Measurements from ENCODE around the gene WDR72. TPM values are rescaled to one million over a fixed set of nuclear protein-coding genes. Genes with fewer than 3 reads are reported as not detected.
"Not testable (repeated sequence)": the region's sequence is repeated elsewhere in the genome, so short reads cannot be mapped to it uniquely, and the experiment has no call there.

Gene WDR72
- under 1 TPM; 0.03 to 0.10 TPM for total RNA-seq
- long read RNA-seq: 0 reads

DNA sequence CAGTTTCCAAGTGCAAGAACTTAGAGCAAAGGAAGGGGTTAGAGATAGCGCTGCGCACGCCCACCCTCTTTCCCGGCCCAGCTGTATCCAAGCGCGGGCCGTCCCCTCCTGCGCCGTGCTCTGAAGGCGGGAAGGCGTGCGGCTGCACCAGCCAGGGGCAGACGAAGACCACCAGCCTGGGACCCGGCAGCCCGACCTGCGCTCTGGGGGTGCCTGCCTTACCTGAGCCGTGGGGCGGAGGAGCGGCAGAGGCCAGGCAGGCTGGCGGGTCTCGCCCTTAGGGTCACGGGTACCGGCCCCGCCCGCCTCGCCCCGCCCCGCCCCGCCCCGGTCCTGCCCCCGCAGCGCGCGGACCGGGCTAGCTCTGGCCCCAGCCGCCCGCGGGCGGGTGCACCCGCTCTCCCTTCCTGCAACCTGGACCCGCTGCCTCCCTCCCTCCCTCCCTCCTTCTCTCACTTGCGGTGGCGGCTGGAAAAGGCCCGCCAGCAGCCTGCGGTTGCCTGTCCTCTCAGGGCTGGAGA, at the start of gene WDR72:
TSS of gene WDR72 (minus strand) at position 253 of the 521 bp plus-strand sequence. CDS start 26,514 bp downstream, outside the sequence.
- DNase-seq (no peak), ATAC-seq (peak; percentile 27 to 49)
- intact Hi-C loops (cut with DNase I): no loop called here

DNA sequence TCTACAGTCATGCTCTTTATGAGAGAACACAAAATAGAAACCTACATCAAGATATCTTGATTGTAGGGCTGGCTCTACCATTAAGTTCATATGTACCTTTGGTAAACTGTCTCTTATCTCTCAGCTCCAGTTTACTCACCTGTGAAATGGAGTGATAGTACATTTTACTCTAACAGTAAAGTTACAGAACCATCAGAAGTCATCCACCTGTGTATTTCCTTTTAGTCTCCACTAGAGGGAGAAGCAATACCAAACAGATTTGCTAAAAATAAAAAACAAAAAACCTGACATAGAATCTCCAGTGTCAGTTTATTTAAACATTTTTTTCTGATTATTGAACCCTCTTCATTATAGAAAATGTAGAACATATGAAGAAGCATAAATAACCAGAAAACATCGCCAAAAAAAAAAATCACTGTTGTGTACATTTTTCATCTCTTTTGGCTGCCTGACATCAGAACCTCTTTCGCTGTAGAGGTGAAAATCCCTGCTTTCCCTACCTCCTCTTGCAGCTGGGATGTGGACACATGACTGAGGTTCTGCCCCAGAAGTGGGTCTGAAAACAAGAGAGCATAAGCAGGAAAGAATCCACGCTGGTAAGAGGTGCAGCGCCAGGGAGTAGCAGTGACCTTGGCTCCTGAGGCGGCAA, 48.7 kb upstream of the WDR72 start:
- ATAC-seq (no peak), DNase-seq (no peak)
- intact Hi-C loops (cut with DNase I): no loop called here

DNA sequence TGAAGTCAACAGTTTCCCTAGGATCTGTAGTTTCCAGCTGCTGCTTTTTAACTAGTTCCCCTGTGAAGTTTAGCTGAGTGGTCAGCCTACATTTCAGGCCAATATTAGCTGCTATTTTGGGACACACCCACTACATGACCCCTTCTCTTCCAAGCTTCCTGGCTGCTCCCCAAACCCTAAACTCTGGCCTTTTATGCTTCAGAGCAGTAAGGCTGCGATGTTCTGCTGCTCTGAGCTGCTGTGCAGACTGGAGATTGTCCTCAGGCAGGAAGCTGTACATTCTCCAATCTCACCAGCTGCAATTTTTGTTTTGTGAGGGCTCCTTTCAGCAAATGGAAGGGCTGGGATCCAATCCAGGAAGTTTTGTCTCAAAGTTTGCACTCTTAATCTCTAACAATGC, 48.0 kb upstream of the WDR72 start:
- intact Hi-C loops (cut with DNase I): no loop called here
- ATAC-seq (peak; percentile 50 to 78), DNase-seq (no peak)

DNA sequence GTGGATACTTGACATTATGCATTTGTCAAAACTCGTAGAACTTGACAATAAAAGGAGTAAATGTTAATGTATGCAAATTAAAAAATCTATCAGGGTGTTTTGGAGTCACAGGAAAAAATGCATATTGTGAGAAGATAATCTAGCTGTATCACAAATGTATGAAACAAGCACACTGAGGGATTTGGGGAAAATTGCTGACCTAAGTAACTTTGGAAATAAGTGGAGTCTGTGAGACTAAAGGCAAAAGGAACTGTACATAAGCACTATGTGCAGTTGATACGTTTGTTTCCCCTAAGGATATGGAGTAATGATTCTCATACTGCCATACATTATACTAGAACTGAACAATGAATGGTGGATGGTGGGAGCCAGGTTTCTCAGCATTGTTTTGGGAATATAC, 43.2 kb upstream of the WDR72 start:
- DNase-seq (no peak), ATAC-seq (no peak)
- intact Hi-C loops (cut with DNase I): no loop called here

DNA sequence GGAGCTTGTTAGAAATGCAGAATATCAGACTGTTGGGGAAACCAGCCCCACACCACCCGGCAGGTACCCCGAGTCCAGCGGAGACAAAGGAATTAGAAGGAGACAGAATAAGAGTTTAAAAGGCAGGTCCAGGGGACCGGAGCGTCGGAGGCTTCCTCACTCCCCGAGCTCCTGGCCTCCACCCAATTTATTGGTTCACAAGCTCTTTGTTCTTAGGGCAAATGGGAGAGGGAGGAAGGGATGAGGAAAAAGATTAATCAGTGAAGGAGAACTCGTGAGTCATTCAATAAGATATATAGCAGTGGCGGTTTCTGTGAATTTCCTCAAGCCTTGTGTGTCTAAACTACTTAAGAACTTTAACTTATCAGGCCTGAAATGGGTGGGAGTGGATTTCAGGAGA, 32.1 kb upstream of the WDR72 start:
- intact Hi-C loops (cut with DNase I): no loop called here

DNA sequence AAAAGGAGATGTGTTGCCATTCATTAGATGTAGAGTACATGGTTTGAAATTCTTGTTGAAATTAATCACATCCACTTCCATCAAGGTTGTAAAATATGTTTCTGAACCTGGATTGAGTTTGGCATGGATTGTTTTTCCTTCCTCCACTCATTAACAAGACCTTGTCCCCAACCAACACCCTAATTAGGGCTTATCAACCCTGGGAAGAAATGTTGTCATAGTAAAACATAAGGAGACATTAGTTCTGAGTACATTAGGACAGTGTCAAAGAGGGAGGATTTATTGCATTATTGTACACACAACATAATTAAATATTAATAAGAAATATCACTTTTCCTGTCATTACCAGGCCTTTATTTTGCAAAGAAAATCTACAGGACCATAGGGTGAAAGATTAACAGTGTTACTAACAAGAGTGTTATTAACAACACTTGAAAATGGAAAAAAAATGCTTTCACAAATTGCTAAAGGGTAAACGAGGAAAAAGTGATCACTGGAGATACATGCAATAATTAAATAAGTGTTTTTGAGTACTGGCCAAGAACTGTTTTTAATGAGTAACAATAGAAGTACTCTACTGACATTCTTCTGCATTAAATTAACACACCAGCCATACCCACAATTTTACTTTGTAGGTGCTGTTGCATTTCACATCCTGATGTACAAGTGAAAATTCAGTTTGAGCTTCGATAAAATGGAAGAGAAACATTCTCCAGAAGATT, 30.4 kb upstream of the WDR72 start:
- intact Hi-C loops (cut with DNase I): no loop called here
- DNase-seq: no peak
- ATAC-seq: no peak

More for the DNA sequence above, 32.1 kb upstream of the WDR72 start:
- ATAC-seq (no peak), DNase-seq (no peak)

DNA sequence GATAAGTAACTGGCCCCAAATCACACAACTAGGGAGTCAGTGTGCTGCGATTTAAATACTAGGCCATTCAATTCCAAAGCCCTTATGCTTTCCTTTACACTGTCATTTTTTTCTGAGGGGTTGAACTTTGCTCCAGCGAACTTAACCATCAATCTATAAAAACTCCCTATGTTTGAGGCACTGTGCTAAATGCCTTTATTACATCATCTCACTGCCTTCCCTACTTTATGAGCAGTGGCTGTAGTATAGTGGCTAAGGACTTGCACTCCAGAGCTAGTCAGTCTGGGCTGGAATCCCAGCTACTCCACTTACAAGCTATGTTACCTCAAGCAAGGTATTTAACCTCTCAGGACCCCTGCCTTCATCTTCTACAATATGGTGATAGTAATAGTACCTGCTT, 26.9 kb upstream of the WDR72 start:
- ATAC-seq (no peak), DNase-seq (no peak)
- intact Hi-C loops (cut with DNase I): no loop called here

DNA sequence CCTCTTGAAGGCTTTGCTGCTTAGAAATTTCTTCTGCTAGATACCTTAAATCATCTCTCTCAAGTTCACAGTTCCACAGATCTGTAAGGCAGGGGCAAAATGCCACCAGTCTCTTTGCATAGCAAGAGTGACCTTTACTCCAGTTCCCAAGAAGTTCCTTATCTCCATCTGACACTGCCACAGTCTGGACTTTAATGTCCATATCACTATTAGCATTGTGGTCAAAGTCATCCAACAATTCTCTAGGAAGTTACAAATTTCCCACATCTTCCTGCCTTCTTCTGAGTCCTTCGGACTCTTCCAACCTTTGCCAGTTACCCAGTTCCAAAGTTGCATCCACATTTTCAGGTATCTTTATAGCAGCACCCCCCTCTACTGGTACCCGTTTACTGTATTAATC, 25.8 kb upstream of the WDR72 start:
- ATAC-seq; intact Hi-C loops (cut with DNase I); DNase-seq: not testable (repeated sequence)

DNA sequence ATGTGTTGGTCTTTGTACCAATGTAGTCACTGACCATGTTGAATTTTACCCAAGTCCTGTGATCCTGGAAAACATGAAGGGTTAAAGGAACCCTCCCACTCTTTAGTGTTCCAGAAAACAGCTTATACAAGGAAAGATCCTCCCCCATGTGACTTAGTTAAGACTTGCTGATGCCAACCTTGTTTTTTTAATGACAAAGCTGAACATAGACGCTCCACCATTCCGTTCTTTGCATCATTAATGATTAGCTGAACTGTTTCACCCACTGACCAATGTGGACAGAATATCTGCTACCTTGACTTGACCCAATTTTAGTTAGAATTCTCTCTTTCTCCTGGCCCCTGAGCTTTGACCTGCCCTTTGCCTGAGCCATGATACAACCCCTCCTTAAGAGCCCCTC, 3.5 kb upstream of the WDR72 start:
- intact Hi-C loops (cut with DNase I): no loop called here
- no peak for ATAC-seq
- DNase-seq: no peak

DNA sequence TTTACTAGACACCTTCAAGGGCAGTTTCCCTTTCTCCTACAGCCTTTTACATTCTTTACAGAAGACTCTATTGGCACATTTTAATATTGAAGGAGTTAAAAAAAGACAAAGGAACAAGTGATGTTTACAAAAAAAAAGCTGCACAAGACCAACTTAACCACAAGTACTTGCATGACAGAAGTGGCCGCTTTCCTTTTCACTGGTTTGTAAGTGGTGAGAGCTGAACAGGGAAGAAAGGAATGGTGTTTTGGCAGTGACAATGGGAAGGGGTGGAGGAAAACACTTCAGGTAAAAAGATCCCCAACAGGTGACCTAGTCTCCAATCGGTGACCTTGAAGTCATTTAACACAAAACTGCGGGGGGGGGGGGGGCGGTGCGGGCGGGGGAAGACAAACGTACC, 1.1 kb downstream of the WDR72 start:
- ATAC-seq: no peak
- no peak for DNase-seq
- intact Hi-C loops (cut with DNase I): no loop called here

DNA sequence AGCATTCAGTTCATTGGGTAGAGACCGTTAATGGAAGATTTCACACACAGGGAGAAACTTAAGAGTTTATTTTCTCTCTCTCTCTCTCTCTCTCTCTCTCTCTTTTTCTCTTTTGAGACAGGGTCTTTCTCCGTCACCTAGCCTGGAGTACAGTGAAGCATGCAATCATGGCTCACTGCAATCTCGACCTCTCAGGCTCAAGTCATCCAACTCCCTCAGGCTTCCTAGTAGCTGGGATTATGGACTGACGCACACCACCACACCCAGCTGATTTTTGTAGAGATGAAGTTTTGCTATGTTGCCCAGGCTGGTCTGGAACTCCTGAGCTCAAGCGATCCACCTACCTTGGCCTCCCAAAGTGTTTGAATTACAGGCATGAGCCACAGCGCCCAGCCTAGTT, 1.6 kb downstream of the WDR72 start:
- intact Hi-C loops (cut with DNase I): no loop called here
- DNase-seq (no peak), ATAC-seq (no peak)

DNA sequence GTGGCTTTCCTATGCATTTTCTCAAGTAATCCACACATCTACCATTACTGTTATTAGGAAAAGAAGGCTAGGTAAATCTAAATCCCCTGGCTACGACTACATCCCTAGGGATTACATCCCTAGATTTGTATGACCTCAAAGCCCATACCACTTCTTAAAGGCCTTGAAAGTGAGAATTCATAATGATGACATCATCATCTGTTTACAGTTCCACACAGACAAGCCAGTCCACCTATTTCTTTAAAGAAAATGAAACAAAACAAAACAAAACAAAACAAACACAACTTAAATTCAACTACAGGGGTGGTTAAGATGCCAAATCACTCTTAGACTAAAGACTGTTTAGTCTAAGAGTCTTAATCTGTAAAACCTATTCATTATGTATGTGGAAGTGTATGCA, 5.7 kb downstream of the WDR72 start:
- no peak for DNase-seq
- ATAC-seq: no peak
- intact Hi-C loops (cut with DNase I): no loop called here

DNA sequence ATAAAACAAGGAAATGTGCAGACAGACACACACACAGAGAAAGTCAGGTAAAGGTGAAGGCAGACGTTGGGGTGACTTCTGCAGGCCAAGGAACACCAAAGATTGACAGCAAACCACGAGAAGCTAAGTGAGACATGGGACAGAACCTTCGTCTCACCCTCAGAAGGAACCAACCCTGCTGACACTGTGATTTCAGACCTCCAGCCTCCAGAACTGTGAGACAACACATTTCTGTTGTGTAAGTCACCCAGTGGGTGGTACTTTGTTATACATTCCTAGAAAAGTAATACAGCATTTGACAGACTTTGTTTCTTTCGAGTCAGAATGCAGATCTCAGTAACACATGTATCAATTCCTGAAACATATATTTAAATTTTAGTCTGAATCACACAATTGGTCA, 7.1 kb downstream of the WDR72 start:
- DNase-seq: no peak
- no peak for ATAC-seq
- intact Hi-C loops (cut with DNase I): no loop called here

DNA sequence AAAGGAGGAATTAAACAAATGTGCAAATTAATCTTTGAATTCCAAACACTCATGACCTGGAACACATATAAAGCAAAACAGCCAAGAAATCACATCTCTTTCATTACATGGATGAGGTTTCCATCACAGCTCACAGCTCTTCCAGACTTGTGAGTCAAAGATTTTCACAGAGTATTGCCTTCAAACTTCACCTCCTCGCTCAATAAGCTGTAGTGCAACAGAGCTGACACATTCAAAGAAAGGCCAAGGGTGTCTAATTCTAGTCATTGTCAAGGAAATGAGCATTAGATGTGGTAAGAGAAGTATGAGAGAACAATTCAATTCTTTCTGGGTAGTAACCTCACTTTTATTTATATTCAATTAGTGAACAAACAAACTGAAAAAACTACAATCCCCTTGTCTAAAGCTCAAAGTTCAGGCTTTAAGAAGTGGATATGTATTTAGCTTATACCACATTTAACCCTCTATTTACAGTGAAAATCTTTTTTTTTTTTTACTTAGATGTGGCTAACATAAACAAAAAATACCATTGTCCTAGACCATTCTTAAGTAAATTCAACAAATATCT, 11.9 kb downstream of the WDR72 start:
- intact Hi-C loops (cut with DNase I): no loop called here
- DNase-seq (no peak), ATAC-seq (no peak)

DNA sequence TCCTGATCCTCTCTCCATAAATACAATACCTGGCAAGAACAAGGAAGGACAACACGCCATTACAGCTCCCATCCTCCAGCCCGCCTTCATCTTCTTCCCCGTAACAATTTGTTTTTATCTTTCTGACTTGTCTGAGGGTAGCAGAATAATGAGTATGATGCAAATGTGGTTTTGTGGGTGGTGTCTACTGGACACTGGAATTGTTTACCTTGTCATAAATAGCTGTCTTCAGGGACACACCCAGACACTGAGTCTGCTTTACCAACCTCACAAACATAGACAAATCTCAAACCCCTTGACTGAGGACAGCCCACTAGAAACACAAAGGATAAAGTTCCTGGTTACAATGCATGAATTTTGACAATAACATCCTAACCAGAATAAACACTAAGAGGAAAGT, 13.4 kb downstream of the WDR72 start:
- intact Hi-C loops (cut with DNase I): no loop called here
- DNase-seq (no peak), ATAC-seq (no peak)

DNA sequence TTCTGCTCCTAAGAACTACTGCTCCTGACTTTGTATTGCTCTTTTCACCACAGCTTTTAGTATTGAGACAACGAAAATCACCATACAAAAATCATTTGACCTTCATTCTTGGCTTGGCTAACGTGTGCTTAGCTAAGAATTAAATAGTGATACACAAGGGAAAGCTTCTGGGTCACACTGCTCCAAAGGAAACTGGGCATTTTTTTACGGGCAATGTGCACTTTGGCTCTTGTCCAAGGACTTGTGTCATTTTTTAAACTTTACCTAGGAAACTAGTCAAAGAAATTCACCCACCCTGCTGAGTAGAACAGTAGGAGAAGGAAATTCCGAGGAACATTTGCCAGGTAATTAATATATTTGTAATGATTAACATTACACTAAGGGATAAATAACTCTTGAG, 19.8 kb downstream of the WDR72 start:
- no peak for DNase-seq
- ATAC-seq: no peak
- intact Hi-C loops (cut with DNase I): no loop called here

DNA sequence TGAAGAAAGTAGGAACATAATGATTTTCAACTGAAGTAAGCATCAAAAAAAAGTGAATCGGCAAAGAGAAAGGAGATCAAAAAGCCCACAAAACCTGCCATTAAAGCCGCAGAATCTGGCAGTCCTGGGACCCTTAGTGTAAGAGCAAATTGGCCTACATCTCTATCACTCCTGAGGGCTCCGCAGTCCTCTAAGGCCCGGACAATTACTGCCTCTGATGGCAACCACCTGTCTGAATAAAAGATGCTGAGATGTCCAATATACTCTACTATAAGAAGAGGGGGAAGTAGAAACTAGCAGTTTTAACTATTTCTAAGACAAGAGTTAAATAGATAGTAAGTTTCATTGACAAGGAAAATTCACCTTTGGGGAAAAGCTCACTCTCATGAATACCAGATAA, 20.3 kb downstream of the WDR72 start:
- DNase-seq: no peak
- no peak for ATAC-seq
- intact Hi-C loops (cut with DNase I): no loop called here

DNA sequence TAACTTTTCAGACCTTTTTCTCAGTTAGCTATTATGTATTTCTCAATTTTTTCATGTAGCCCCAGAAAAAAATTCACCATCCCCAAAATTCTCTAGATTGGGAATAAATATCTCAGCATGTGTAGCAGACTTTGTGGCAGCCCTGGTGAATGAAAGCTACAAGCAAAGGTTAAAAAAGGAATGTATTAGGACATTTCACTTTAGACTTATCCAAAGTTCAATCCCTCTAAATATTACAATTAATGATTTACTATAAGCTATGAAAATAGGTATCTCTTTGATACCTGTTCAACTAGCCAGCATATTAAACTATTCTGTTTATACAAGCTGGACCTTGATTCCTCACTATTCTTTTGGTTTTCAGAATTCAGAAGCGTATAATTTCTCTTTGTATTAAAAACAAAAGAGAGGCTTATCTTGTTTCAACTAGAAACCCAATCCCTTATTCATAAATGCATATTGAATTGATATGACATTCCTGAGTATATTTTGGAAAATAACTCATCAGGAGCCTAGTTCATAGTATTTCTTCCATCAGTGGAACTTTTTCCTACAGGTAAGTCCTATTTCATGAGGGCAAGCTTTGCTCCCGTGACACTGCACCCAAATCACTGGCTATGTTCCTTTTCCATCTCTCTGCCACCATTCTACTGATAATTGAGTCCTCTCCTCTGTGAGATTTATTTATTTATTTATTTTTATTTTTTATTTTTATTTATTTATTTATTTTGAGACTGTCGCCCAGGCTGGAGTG, 38.0 kb downstream of the WDR72 start:
- intact Hi-C loops (cut with DNase I): no loop called here
- ATAC-seq: no peak
- DNase-seq: no peak

DNA sequence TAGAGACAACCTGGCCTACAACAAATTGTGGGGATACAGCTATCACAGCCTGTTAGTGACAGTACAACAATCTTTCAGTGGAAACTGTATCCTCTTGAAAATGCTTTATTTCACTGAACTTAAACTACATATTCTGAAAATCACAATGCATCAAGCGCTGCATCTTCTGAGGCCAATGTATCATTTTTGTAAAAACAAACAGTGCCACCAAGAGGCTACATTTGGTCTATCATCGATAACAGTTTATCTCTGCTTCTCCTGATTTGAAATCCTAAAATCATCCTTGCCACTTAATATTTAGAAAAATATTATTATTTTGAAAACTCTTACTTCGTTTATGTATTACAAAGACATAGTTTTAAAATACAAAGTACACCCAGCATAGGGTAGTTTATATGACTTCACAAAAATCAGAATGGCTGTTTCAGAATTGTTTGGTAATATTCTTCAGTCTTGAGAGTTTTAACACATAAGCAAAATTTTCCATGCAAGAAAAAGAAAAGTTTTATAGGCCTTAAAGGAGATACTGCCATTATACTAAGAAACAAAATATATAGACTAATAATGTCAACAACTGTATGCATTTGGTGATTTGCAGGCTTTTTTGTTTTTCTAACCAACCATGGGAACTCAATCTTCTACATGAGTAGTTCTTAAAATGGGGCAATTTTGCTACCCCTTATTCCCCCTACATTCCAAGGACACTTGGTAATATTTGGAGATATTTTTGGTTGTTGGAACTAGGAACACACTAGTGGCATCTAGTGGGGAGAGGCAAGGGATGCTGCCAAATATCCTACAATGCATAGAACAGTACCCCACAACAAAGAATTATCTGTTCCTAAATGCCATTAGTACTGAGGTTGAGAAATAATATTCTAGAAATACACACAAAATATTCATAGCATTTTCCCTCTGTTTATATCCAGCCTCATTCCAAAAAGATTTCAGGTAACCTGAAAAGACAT, 42.3 kb downstream of the WDR72 start:
- ATAC-seq (no peak), DNase-seq (no peak)
- intact Hi-C loops (cut with DNase I): loop anchor here (5.0 to 10.0 kb wide), 2 partner anchors 935 to 942 kb away; no protein-coding TSS in a partner anchor

Data from left cardiac atrium (tissue), 4 donors.